Karpas-422 (cell line): ENCODE measurements around the gene KCNN1. TPM values are rescaled to one million over a fixed set of nuclear protein-coding genes. Genes with fewer than 3 reads are reported as not detected.

ENCODE experiments used
- small RNA-seq: library from RNA; depleted of rRNA; stranded (forward); fragments of <200 nt; gene quantifications from one replicate; pipeline ENCODE3, GENCODE V24; 2014
- total RNA-seq: library from RNA; depleted of rRNA; stranded (reverse); fragments of >200 nt; shearing (Covaris generic); gene quantifications from 2 replicates; pipeline ENCODE4 v1.2.3, GENCODE V29; 2014; ENCODE audit warnings: low replicate concordance; rRNA removed

KCNN1 gene
- total RNA-seq, 1 experiment from 2014 or later = not detected

Small RNA genes within 50 kb of the gene (small RNA-seq; reads per million reads assigned to genes)
- gene RNA5SP468 = not detected

Other genes with a start within 250 kb of the KCNN1 start
- 22.9 and 34.6 TPM in 2 replicates for gene MAP1S, start 247.6 kb upstream of the KCNN1 start, total RNA-seq
- gene FCHO1, start 215.6 kb upstream of the KCNN1 start, total RNA-seq = 16.6 and 40.4 TPM in 2 replicates
- gene B3GNT3, start 172.0 kb upstream of the KCNN1 start, total RNA-seq = not detected in 2 replicates
- gene INSL3, start 145.6 kb upstream of the KCNN1 start, total RNA-seq = not detected in 2 replicates
- gene JAK3, start 119.1 kb upstream of the KCNN1 start, total RNA-seq = 5.7 and 9.5 TPM in 2 replicates
- 1,678 and 2,364 TPM in 2 replicates for gene RPL18A, start 107.2 kb upstream of the KCNN1 start, total RNA-seq
- gene SLC5A5, start 95.2 kb upstream of the KCNN1 start, total RNA-seq = not detected in 2 replicates
- 13.9 and 51.6 TPM in 2 replicates for gene CCDC124, start 34.1 kb upstream of the KCNN1 start, total RNA-seq
- gene ARRDC2, start 41.1 kb downstream of the KCNN1 start, total RNA-seq = 12.3 and 46.8 TPM in 2 replicates
- 6.1 and 9.6 TPM in 2 replicates for gene IL12RB1, start 119.8 kb downstream of the KCNN1 start, total RNA-seq
- 7.7 and 17.9 TPM in 2 replicates for gene MAST3, start 130.7 kb downstream of the KCNN1 start, total RNA-seq
- gene PIK3R2, start 186.1 kb downstream of the KCNN1 start, total RNA-seq = 5.1 and 5.7 TPM in 2 replicates
- gene IFI30, start 206.7 kb downstream of the KCNN1 start, total RNA-seq = 256 and 416 TPM in 2 replicates
- 17.0 and 24.2 TPM in 2 replicates for gene MPV17L2, start 226.1 kb downstream of the KCNN1 start, total RNA-seq
- gene RAB3A, start 236.9 kb downstream of the KCNN1 start, total RNA-seq = 2.5 and 6.2 TPM in 2 replicates